Panc1 (cell line): ENCODE data around the gene IRGQ. TPM values are rescaled to one million over a fixed set of nuclear protein-coding genes. Genes with fewer than 3 reads are reported as not detected.

Experiments
- ATAC-seq: fragments of 200-7000 bp; cut with Tn5 transposase; 2 replicates; pipeline ENCODE4 v1.9.1; 2020; ENCODE audit warnings: mild to moderate bottlenecking, moderate library complexity
- BruUV-seq: library from RNA; stranded (reverse); fragments of 400-500 nt; replicated peaks from 2 replicates; lab custom pipeline; 2021; lab: Mats Ljungman, UMichigan
- CTCF ChIA-PET: fragments of 300-600 bp; sonication (Branson Sonifier 250); formaldehyde crosslinking; loops from one replicate; lab custom pipeline; 2022; ENCODE audit warnings: antibody characterized with exemption; lab: Charles Lee
- POLR2A ChIA-PET: fragments of 300-600 bp; sonication (Branson Sonifier 250); formaldehyde crosslinking; loops from one replicate; lab custom pipeline; 2022; ENCODE audit warnings: antibody characterized with exemption; lab: Charles Lee
- DNase-seq: peaks from one replicate; pipeline ENCODE4 v3.0.0-alpha.2; 2010; ENCODE audit warnings: low read depth, low spot score
- H3K27ac ChIP-seq: 2 replicates; pipeline ENCODE4 v1.5.1; 2011; ENCODE audit warnings: mild to moderate bottlenecking, low read length, inconsistent platforms
- H3K27me3 ChIP-seq: fragments of 200-500 bp; sonication (Bioruptor generic); 2 replicates; pipeline ENCODE4 v1.6.0; 2014; ENCODE audit warnings: low read length, inconsistent platforms; ENCODE audit not compliant: control insufficient read depth, insufficient read depth
- H3K36me3 ChIP-seq: fragments of 200-500 bp; sonication (Bioruptor generic); 2 replicates; pipeline ENCODE4 v1.5.1; 2014; ENCODE audit warnings: inconsistent platforms, mild to moderate bottlenecking, low read length, moderate library complexity; ENCODE audit not compliant: control insufficient read depth, insufficient read depth
- H3K4me1 ChIP-seq: 2 replicates; pipeline ENCODE4 v1.5.1; 2011; ENCODE audit warnings: inconsistent platforms, mild to moderate bottlenecking, low read length, moderate library complexity; ENCODE audit not compliant: control insufficient read depth, insufficient read depth
- H3K4me3 ChIP-seq, 2 experiments: 2 replicates each; pipeline ENCODE4 v1.5.1; 2011 to 2012; ENCODE audit warnings: low read depth in 2 of 2, low read length in 2 of 2, mild to moderate bottlenecking in 2 of 2, inconsistent platforms in 1 of 2, moderate library complexity in 1 of 2
- H3K9me3 ChIP-seq: fragments of 200-500 bp; sonication (Bioruptor generic); 2 replicates; pipeline ENCODE4 v1.5.1; 2014; ENCODE audit warnings: low read depth, mild to moderate bottlenecking, inconsistent platforms, low read length, moderate library complexity; ENCODE audit not compliant: control insufficient read depth, insufficient read depth
- CTCF ChIP-seq: fragments of 450-650 bp; IDR thresholded peaks from 2 replicates; pipeline ENCODE4 v1.5.1; 2017; ENCODE audit warnings: mild to moderate bottlenecking
- POLR2AphosphoS5 ChIP-seq: IDR thresholded peaks from 2 replicates; pipeline ENCODE4 v1.6.1; 2012; ENCODE audit warnings: mild to moderate bottlenecking, low read depth, low read length, moderate library complexity
- REST ChIP-seq, 2 experiments: IDR thresholded peaks; 2 replicates each; pipeline ENCODE4 v1.6.1; 2011 to 2012; ENCODE audit warnings: low read depth in 2 of 2, control low read depth in 1 of 2, low read length in 1 of 2, mild to moderate bottlenecking in 1 of 2, moderate library complexity in 1 of 2; ENCODE audit not compliant: insufficient read depth in 1 of 2
- SIN3A ChIP-seq: IDR thresholded peaks from 2 replicates; pipeline ENCODE4 v1.6.1; 2012; ENCODE audit warnings: low read depth, mild to moderate bottlenecking, low read length, moderate library complexity, borderline replicate concordance; ENCODE audit not compliant: insufficient read depth
- TCF7L2 ChIP-seq: IDR thresholded peaks from 2 replicates; pipeline ENCODE4 v1.6.1; 2011; ENCODE audit warnings: mild to moderate bottlenecking, low read depth, low read length, inconsistent platforms
- in situ Hi-C: cut with HindIII; loops from 2 replicates; pipeline ENCODE4 v1.10.0; 2016; ENCODE audit warnings: low sequenced_read_pairs, low pct_unique_long_range_greater_than_20kb
- intact Hi-C: fragments of 100-400 bp; cut with micrococcal nuclease; formaldehyde crosslinking; loops from one replicate; pipeline ENCODE4 v1.10.0; 2022; ENCODE audit not compliant: unreplicated experiment
- total RNA-seq: library from RNA; stranded (reverse); gene quantifications from one replicate; pipeline ENCODE4 v1.2.1, GENCODE V29; 2021; ENCODE audit not compliant: unreplicated experiment

IRGQ gene
- total RNA-seq, 1 experiment from 2014 or later = 20.4 TPM

GRCh38 chr19:43578787-43579186 lies 17.1 kb downstream of the IRGQ start:
- ChIA-PET CTCF (no interaction called here), POLR2A (no interaction called here)
- peaks cover 3% of the 10 kb centered on the region; the same call in 1 of the 2 replicates for H3K4me1 ChIP-seq
- in situ Hi-C loops = no loop called here
- H3K27me3 ChIP-seq = no peaks in the 10 kb centered on the region
- intact Hi-C loops = no loop called here
- DNase-seq = no peak
- H3K27ac ChIP-seq = no peak overlapping the region
- peaks cover 7% of the 10 kb centered on the region; the same call in 1 of the 2 replicates for H3K36me3 ChIP-seq
- ATAC-seq = no peak
- BruUV-seq = no TSS peak
- TF ChIP-seq TCF7L2 (no peak), REST (IDR thresholded peaks at IDR 0.05; ENCODE audit: insufficient read depth in 1 of 2, low read depth in 2 of 2, low read length in 1 of 2) (no peak), CTCF (no peak), SIN3A (no peak), POLR2AphosphoS5 (no peak)
- H3K4me3 ChIP-seq = no peak overlapping the region
- no peaks in the 10 kb centered on the region for H3K9me3 ChIP-seq

GRCh38 chr19:43575955-43576878 lies 19.7 kb downstream of the IRGQ start:
- peak overlapping the region; percentile 74 to 99 for H3K4me3 ChIP-seq
- intact Hi-C loops (no loop called here), in situ Hi-C loops (no loop called here)
- peak overlapping the region; percentile 85 for H3K27ac ChIP-seq
- CTCF ChIA-PET = no interaction called here
- no peaks in the 10 kb centered on the region for H3K9me3 ChIP-seq
- BruUV-seq = no TSS peak
- DNase-seq (no peak), ATAC-seq (peak; percentile 23; the same call in 1 of the 2 replicates)
- H3K4me1 ChIP-seq = peaks cover 3% of the 10 kb centered on the region; the same call in 1 of the 2 replicates
- H3K36me3 ChIP-seq = peaks cover 7% of the 10 kb centered on the region; the same call in 1 of the 2 replicates
- no peaks in the 10 kb centered on the region for H3K27me3 ChIP-seq
- TF ChIP-seq REST (IDR thresholded peaks at IDR 0.05; ENCODE audit: insufficient read depth in 1 of 2, low read depth in 2 of 2, low read length in 1 of 2) (no peak), TCF7L2 (no peak), POLR2AphosphoS5 (no peak), CTCF (no peak), SIN3A (no peak)
- POLR2A ChIA-PET = no interaction called here
